ENCODE data around the gene ZNF383.
"Not testable (repeated sequence)": the region's sequence is repeated elsewhere in the genome, so short reads cannot be mapped to it uniquely, and the experiment has no call there.

ZNF383 gene

GRCh38 chr19:37294246-37294645 is 76.2 kb downstream of the ZNF383 start:
- DNase-seq, result not testable (repeated sequence)
